H1 (cell line): Measurements from ENCODE around the gene NEDD4L. TPM values are rescaled to one million over a fixed set of nuclear protein-coding genes. Genes with fewer than 3 reads are reported as not detected.

Source experiments
- CTCF ChIA-PET: fragments of 300-600 bp; sonication (Branson Sonifier 250); formaldehyde crosslinking; loops from one replicate; lab custom pipeline; 2021; ENCODE audit not compliant: partially characterized antibody; lab: Charles Lee
- POLR2A ChIA-PET: fragments of 300-600 bp; sonication (Branson Sonifier 250); formaldehyde crosslinking; loops from one replicate; lab custom pipeline; 2021; ENCODE audit warnings: inconsistent platforms; ENCODE audit not compliant: partially characterized antibody; lab: Charles Lee
- DNase-seq, 2 experiments: peaks; one replicate each; pipeline versions ENCODE4 v3.0.0 to v3.0.0-alpha.2; 2010 to 2022; ENCODE audit warnings: low spot score in 2 of 2, low read depth in 1 of 2, mixed read lengths in 1 of 2
- FAIRE-seq: peaks from 2 replicates; lab custom pipeline; 2011; peaks lifted over from hg19 to GRCh38; lab: Jason Lieb, UNC
- H2AFZ ChIP-seq: 2 replicates; pipeline ENCODE4 v1.8.1; 2012; ENCODE audit warnings: low read length, inconsistent platforms
- H2AK5ac ChIP-seq: 2 replicates; pipeline ENCODE4 v1.6.1; 2013; ENCODE audit warnings: low read depth, low read length
- H2BK120ac ChIP-seq: replicated peaks from 2 replicates; pipeline ENCODE3; 2013; ENCODE audit warnings: low read depth, low read length, inconsistent platforms
- H2BK12ac ChIP-seq: 2 replicates; pipeline ENCODE4 v1.6.1; 2013; ENCODE audit warnings: low read depth, low read length
- H2BK15ac ChIP-seq: 2 replicates; pipeline ENCODE4 v1.6.1; 2013; ENCODE audit warnings: low read length
- H2BK20ac ChIP-seq: 2 replicates; pipeline ENCODE4 v1.6.1; 2013; ENCODE audit warnings: low read length
- H2BK5ac ChIP-seq: 2 replicates; pipeline ENCODE4 v1.6.1; 2013; ENCODE audit warnings: low read depth, low read length
- H3K14ac ChIP-seq: 2 replicates; pipeline ENCODE4 v1.6.1; 2013; ENCODE audit warnings: inconsistent platforms; ENCODE audit not compliant: insufficient read length
- H3K18ac ChIP-seq: 2 replicates; pipeline ENCODE4 v1.6.1; 2013; ENCODE audit warnings: low read length; ENCODE audit errors: extremely low read depth
- H3K23ac ChIP-seq: 2 replicates; pipeline ENCODE4 v1.6.1; 2013; ENCODE audit warnings: inconsistent platforms; ENCODE audit not compliant: insufficient read length
- H3K23me2 ChIP-seq: 2 replicates; pipeline ENCODE4 v1.6.1; 2013; ENCODE audit warnings: low read depth, low read length
- H3K27ac ChIP-seq: 2 replicates; pipeline ENCODE4 v1.6.1; 2011; ENCODE audit warnings: low read depth, low read length, inconsistent platforms
- H3K27me3 ChIP-seq, 4 experiments: replicated peaks in 1 of 4; 1 replicate in 1 of 4; 2 replicates in 3 of 4; pipeline versions ENCODE4 v1.6.1 to v1.8.1; 2011 to 2013; ENCODE audit warnings: low read length in 3 of 4, mild to moderate bottlenecking in 3 of 4, inconsistent platforms in 2 of 4, mixed read lengths in 2 of 4, moderate library complexity in 1 of 4; ENCODE audit not compliant: control insufficient read depth in 3 of 4, insufficient read depth in 3 of 4; ENCODE audit errors: extremely low read depth in 1 of 4
- H3K36me3 ChIP-seq, 4 experiments: 2 replicates each; pipeline versions ENCODE4 v1.6.1 to v1.8.1; 2011 to 2013; ENCODE audit warnings: mild to moderate bottlenecking in 4 of 4, low read length in 3 of 4, moderate library complexity in 2 of 4, control low read depth in 1 of 4, inconsistent platforms in 1 of 4; ENCODE audit not compliant: insufficient read depth in 4 of 4, control insufficient read depth in 2 of 4
- H3K4ac ChIP-seq: replicated peaks from 2 replicates; pipeline ENCODE3; 2013; ENCODE audit warnings: low read length, low read depth, mixed read lengths, inconsistent platforms; ENCODE audit not compliant: insufficient read length
- H3K4me1 ChIP-seq, 4 experiments: replicated peaks in 1 of 4; 1 replicate in 1 of 4; 2 replicates in 3 of 4; pipeline versions ENCODE4 v1.6.1 to v1.8.1; 2011 to 2013; ENCODE audit warnings: low read length in 3 of 4, inconsistent platforms in 2 of 4, mixed read lengths in 1 of 4; ENCODE audit not compliant: insufficient read depth in 4 of 4, control insufficient read depth in 3 of 4
- H3K4me2 ChIP-seq, 2 experiments: 2 replicates each; pipeline versions ENCODE4 v1.6.1 to v1.8.1; 2011 to 2013; ENCODE audit warnings: low read depth in 2 of 2, low read length in 2 of 2, control low read depth in 1 of 2, inconsistent platforms in 1 of 2, mild to moderate bottlenecking in 1 of 2; ENCODE audit not compliant: insufficient read depth in 1 of 2
- H3K4me3 ChIP-seq, 4 experiments: fragments of 200-600, 300-600 bp in 1 of 4; sonication (generic), shearing (Covaris generic), sonication (Bioruptor Twin) in 1 of 4; 2 replicates each; pipeline versions ENCODE4 v1.5.1 to v1.8.1; 2011 to 2016; ENCODE audit warnings: low read length in 4 of 4, low read depth in 3 of 4, control low read depth in 2 of 4, inconsistent platforms in 2 of 4, mild to moderate bottlenecking in 2 of 4, mixed read lengths in 1 of 4, moderate library complexity in 1 of 4; ENCODE audit not compliant: insufficient read depth in 2 of 4; ENCODE audit errors: extremely low read depth in 1 of 4
- H3K56ac ChIP-seq: replicated peaks from 2 replicates; pipeline ENCODE3; 2013; ENCODE audit warnings: low read depth, mild to moderate bottlenecking, mixed read lengths, low read length, inconsistent platforms; ENCODE audit not compliant: insufficient read length
- H3K79me1 ChIP-seq: 2 replicates; pipeline ENCODE4 v1.6.1; 2013; ENCODE audit warnings: low read depth, low read length, control low read depth
- H3K79me2 ChIP-seq, 2 experiments: 2 replicates each; pipeline versions ENCODE4 v1.6.1 to v1.8.1; 2012 to 2013; ENCODE audit warnings: low read length in 2 of 2, mild to moderate bottlenecking in 2 of 2, inconsistent platforms in 1 of 2; ENCODE audit not compliant: insufficient read depth in 2 of 2, control insufficient read depth in 1 of 2
- H3K9ac ChIP-seq, 4 experiments: replicated peaks in 1 of 4; 1 replicate in 1 of 4; 2 replicates in 3 of 4; pipeline versions ENCODE4 v1.6.1 to v1.8.1; 2011 to 2013; ENCODE audit warnings: low read depth in 3 of 4, low read length in 3 of 4, control low read depth in 2 of 4, mild to moderate bottlenecking in 2 of 4, moderate library complexity in 2 of 4, inconsistent platforms in 1 of 4; ENCODE audit errors: extremely low read depth in 1 of 4
- H3K9me3 ChIP-seq, 2 experiments: 2 replicates each; pipeline versions ENCODE4 v1.6.1 to v1.8.1; 2012 to 2013; ENCODE audit warnings: mild to moderate bottlenecking in 2 of 2, moderate library complexity in 2 of 2, control low read depth in 1 of 2, inconsistent platforms in 1 of 2, low read depth in 1 of 2, low read length in 1 of 2, mixed read lengths in 1 of 2; ENCODE audit not compliant: insufficient read depth in 2 of 2
- H4K20me1 ChIP-seq, 2 experiments: replicated peaks in 1 of 2; 2 replicates each; pipeline versions ENCODE3 to v1.8.1; 2011 to 2013; ENCODE audit warnings: inconsistent platforms in 2 of 2, low read length in 2 of 2, mild to moderate bottlenecking in 1 of 2; ENCODE audit not compliant: insufficient read depth in 2 of 2, control insufficient read depth in 1 of 2
- H4K5ac ChIP-seq: 2 replicates; pipeline ENCODE4 v1.6.1; 2013; ENCODE audit warnings: low read length, low read depth, mixed read lengths, inconsistent platforms; ENCODE audit not compliant: insufficient read length
- H4K8ac ChIP-seq: 2 replicates; pipeline ENCODE4 v1.8.0; 2013; ENCODE audit warnings: mild to moderate bottlenecking, moderate library complexity, low read length, inconsistent platforms; ENCODE audit not compliant: insufficient read depth; ENCODE audit errors: extremely low read depth
- H4K91ac ChIP-seq: replicated peaks from 2 replicates; pipeline ENCODE3; 2013; ENCODE audit warnings: low read length, mixed read lengths, inconsistent platforms; ENCODE audit not compliant: insufficient read length
- ASH2L ChIP-seq: fragments of 200-600, 300-600 bp; sonication (generic); IDR thresholded peaks from one replicate; pipeline ENCODE4 v1.7.1; 2017; ENCODE audit warnings: low read length
- BACH1 ChIP-seq: IDR thresholded peaks from 2 replicates; pipeline ENCODE4 v1.6.1; 2012; ENCODE audit warnings: low read length, improper control_type of control experiment
- CBX8 ChIP-seq: fragments of 300-800, 300-1000 bp; sonication (generic); IDR thresholded peaks from 2 replicates; pipeline ENCODE4 v1.7.1; 2016; ENCODE audit warnings: low read depth, low read length, borderline replicate concordance
- EGR1 ChIP-seq: IDR thresholded peaks from 2 replicates; pipeline ENCODE4 v1.6.1; 2011; ENCODE audit warnings: low read depth, low read length, borderline replicate concordance
- EP300 ChIP-seq, 2 experiments: IDR thresholded peaks; 1 replicate in 1 of 2; 2 replicates in 1 of 2; pipeline ENCODE4 v1.6.1; 2011 to 2012; ENCODE audit warnings: low read depth in 2 of 2, low read length in 2 of 2, mild to moderate bottlenecking in 2 of 2, borderline replicate concordance in 1 of 2, inconsistent platforms in 1 of 2, moderate library complexity in 1 of 2
- KDM4A ChIP-seq: IDR thresholded peaks from one replicate; pipeline ENCODE4 v1.7.1; 2012; ENCODE audit warnings: low read depth, mild to moderate bottlenecking, moderate library complexity, low read length, inconsistent platforms; ENCODE audit not compliant: severe bottlenecking
- NANOG ChIP-seq: IDR thresholded peaks from 2 replicates; pipeline ENCODE4 v1.6.1; 2011; ENCODE audit warnings: low read length, low read depth, mild to moderate bottlenecking, inconsistent platforms; ENCODE audit not compliant: insufficient read depth, poor library complexity, severe bottlenecking
- PHF8 ChIP-seq: fragments of 200-600 bp; sonication (generic); conservative IDR thresholded peaks from 2 replicates; pipeline ENCODE4 v1.7.1; 2012; ENCODE audit warnings: low read depth, mild to moderate bottlenecking, inconsistent platforms, low read length, moderate library complexity
- RBBP5 ChIP-seq: IDR thresholded peaks from 2 replicates; pipeline ENCODE4 v1.7.1; 2012; ENCODE audit warnings: low read depth, mild to moderate bottlenecking, inconsistent platforms, low read length, moderate library complexity, borderline replicate concordance
- SAP30 ChIP-seq: fragments of 300-600 bp; sonication (generic); IDR thresholded peaks from 2 replicates; pipeline ENCODE4 v1.7.1; 2012; ENCODE audit warnings: low read length, moderate library complexity, mild to moderate bottlenecking, inconsistent platforms; ENCODE audit not compliant: insufficient read depth, insufficient replicate concordance
- SP1 ChIP-seq: IDR thresholded peaks from 2 replicates; pipeline ENCODE4 v1.6.1; 2011; ENCODE audit warnings: low read depth, low read length
- SRF ChIP-seq: IDR thresholded peaks from 2 replicates; pipeline ENCODE4 v1.6.1; 2011; ENCODE audit warnings: mild to moderate bottlenecking, low read depth, low read length, moderate library complexity
- SUZ12 ChIP-seq: fragments of 200-600 bp; sonication (generic); IDR thresholded peaks from 2 replicates; pipeline ENCODE4 v1.6.1; 2012; ENCODE audit warnings: mild to moderate bottlenecking, inconsistent platforms, low read length, moderate library complexity, mixed read lengths
- TBP ChIP-seq: IDR thresholded peaks from 2 replicates; pipeline ENCODE4 v1.6.1; 2011; ENCODE audit warnings: low read depth, low read length, improper control_type of control experiment
- TCF12 ChIP-seq: IDR thresholded peaks from 2 replicates; pipeline ENCODE4 v1.6.1; 2011; ENCODE audit warnings: low read depth, mild to moderate bottlenecking, low read length
- WGBS, 2 experiments: shearing (Covaris generic) in 1 of 2; methylation state at CpG; one replicate each; pipeline versions ENCODE4 v1.1.6 to v1.1.7; 2013 to 2015; ENCODE audit warnings: low lambda C conversion rate in 2 of 2, mixed read lengths in 2 of 2, inconsistent platforms in 1 of 2, low coverage in 1 of 2, missing lambda C conversion rate in 1 of 2; ENCODE audit not compliant: insufficient replicate concordance in 2 of 2, insufficient coverage in 1 of 2, insufficient read length in 1 of 2; ENCODE audit errors: extremely low coverage in 1 of 2, missing lambda C conversion rate in 1 of 2; 5-methylcytosine and 5-hydroxymethylcytosine counted together
- polyA plus RNA-seq, 7 experiments: library from polyadenylated mRNA; depleted of rRNA in 3 of 7; stranded (reverse) in 5 of 7; unstranded in 2 of 7; fragments of >200 nt in 5 of 7; fragments of 200-250 nt in 2 of 7; gene quantifications; 1 replicate in 5 of 7; 2 replicates in 1 of 7; 4 replicates in 1 of 7; pipeline versions ENCODE4 v1.2.1 to v1.2.3, GENCODE V29; 2011 to 2013; ENCODE audit warnings: missing spikeins in 2 of 7, mixed read lengths in 2 of 7
- total RNA-seq: library from RNA; stranded (reverse); fragmentation: NEBNext Ultra II Directional; extraction: Animal tissue kit (Norgen Biotek cat#: 25700); gene quantifications from 2 replicates; pipeline ENCODE4 v1.2.1, GENCODE V29; 2021

NEDD4L gene
- total and polyA plus RNA-seq, 2 of the 8 experiments (the other 6 are each of a cell fraction or from before 2014, with no cell fraction given), result 37.3 to 69.8 TPM

DNA sequence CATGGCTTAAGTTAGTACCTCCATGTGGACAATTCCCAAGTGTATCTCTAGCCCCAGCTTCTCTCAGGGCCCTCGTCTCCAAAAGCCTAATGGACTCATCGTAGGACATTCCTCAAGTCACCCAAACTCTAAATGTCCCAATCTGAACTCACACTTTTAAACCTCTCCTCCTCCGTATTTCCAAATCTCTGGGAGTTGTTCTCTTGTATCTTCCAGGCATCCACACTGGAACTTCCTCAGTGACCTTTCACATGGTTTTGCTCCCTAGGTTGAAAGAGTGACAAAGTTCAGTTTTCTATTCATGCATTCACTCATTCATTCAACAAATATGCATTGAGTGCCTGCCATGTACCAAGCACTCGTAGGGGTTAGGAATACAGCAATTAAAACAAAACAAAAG is 364.6 kb downstream of the NEDD4L start:
- H3K4ac ChIP-seq, result no peak overlapping the region
- H2AK5ac ChIP-seq, result no peak overlapping the region
- no peak overlapping the region for H2AFZ ChIP-seq
- no peaks in the 10 kb centered on the region for H4K20me1 ChIP-seq
- peaks cover 0 to 3% (median under 1%) of the 10 kb centered on the region in 4 experiments; a peak in 3 of 7 replicates for H3K4me1 ChIP-seq
- H2BK120ac ChIP-seq, result no peak overlapping the region
- no peak overlapping the region for H2BK15ac ChIP-seq
- H3K56ac ChIP-seq, result no peak overlapping the region
- no peak overlapping the region for H3K9ac ChIP-seq
- H2BK5ac ChIP-seq, result no peak overlapping the region
- WGBS, 2 experiments, result 92% methylated on average over 4 of the region's 4 CpGs; no CpG with 5 or more reads in 1 of the 2 experiments
- H3K27ac ChIP-seq, result no peak overlapping the region
- H4K5ac ChIP-seq, result no peak overlapping the region
- H3K79me2 ChIP-seq, result no peaks in the 10 kb centered on the region
- no peak overlapping the region for H4K8ac ChIP-seq
- FAIRE-seq, result no peak
- no peak overlapping the region for H4K91ac ChIP-seq
- DNase-seq, result no peak
- ChIA-PET POLR2A (no interaction called here), CTCF (interaction anchor here (0.8 to 5.2 kb wide), 12 partner anchors 8 to 355 kb away, joined by 3 to 39 read pairs (median 6); no protein-coding TSS in a partner anchor)
- H3K79me1 ChIP-seq, result no peaks in the 10 kb centered on the region
- H3K36me3 ChIP-seq, result no peaks in the 10 kb centered on the region
- no peak overlapping the region for H2BK20ac ChIP-seq
- H3K18ac ChIP-seq, result no peak overlapping the region
- no peaks in the 10 kb centered on the region for H3K9me3 ChIP-seq
- no peak overlapping the region for H3K4me3 ChIP-seq
- no peaks in the 10 kb centered on the region; the same call in 1 of the 2 replicates for H3K23me2 ChIP-seq
- H3K27me3 ChIP-seq, result no peaks in the 10 kb centered on the region
- H3K23ac ChIP-seq, result no peak overlapping the region
- H3K4me2 ChIP-seq, result no peak overlapping the region
- no peak overlapping the region for H3K14ac ChIP-seq
- no peak overlapping the region for H2BK12ac ChIP-seq
- TF ChIP-seq TBP (no peak), EGR1 (no peak), BACH1 (no peak), SUZ12 (no peak), ASH2L (no peak), RBBP5 (no peak), SRF (no peak), SAP30 (no peak), KDM4A (no peak), EP300 (IDR thresholded peaks at IDR 0.05; ENCODE audit: borderline replicate concordance in 1 of 2, low read depth in 2 of 2, low read length in 2 of 2) (no peak), NANOG (no peak), TCF12 (no peak), CBX8 (no peak), SP1 (no peak), PHF8 (no peak)
